A549 (cell line): ENCODE measurements around the gene GPR146.

ENCODE experiments used
- CEBPB ChIP-seq, 2 experiments: fragments of >200 bp in 1 of 2; sonication (Bioruptor Twin) in 1 of 2; formaldehyde crosslinking in 1 of 2; IDR thresholded peaks; 2 replicates each; pipeline ENCODE4 v1.6.1; 2012 to 2016
- CHD2 ChIP-seq: fragments of 150-350 bp; IDR thresholded peaks from 2 replicates; pipeline ENCODE4 v1.6.1; 2014; ENCODE audit warnings: low read length; ENCODE audit not compliant: partially characterized antibody
- CTCF ChIP-seq: fragments of >200 bp; sonication (Bioruptor Twin); formaldehyde crosslinking; IDR thresholded peaks from 3 replicates; pipeline ENCODE4 v1.5.1; 2016
- JUN ChIP-seq, 2 experiments: fragments of >200 bp; sonication (Bioruptor Twin); formaldehyde crosslinking; IDR thresholded peaks; 2 replicates in 1 of 2; 3 replicates in 1 of 2; pipeline ENCODE4 v1.6.1; 2016 to 2017
- MAX ChIP-seq: IDR thresholded peaks from 2 replicates; pipeline ENCODE4 v1.6.1; 2012
- MAZ ChIP-seq: fragments of 150-350 bp; IDR thresholded peaks from 2 replicates; pipeline ENCODE4 v1.6.1; 2014; ENCODE audit warnings: antibody characterized with exemption, low read depth, low read length, borderline replicate concordance
- POLR2A ChIP-seq: IDR thresholded peaks from 2 replicates; pipeline ENCODE4 v1.6.1; 2012; ENCODE audit warnings: mild to moderate bottlenecking, low read length
- TF ChIP-seq, protein P1 (sequence below): fragments of 250-450 bp; sonication (Bioruptor Pico); IDR thresholded peaks from 2 replicates; pipeline ENCODE4 v1.5.0; 2021; ENCODE audit warnings: mild to moderate bottlenecking, moderate library complexity, borderline replicate concordance

- no peak for TF ChIP-seq CHD2
- TF ChIP-seq MAZ = no peak
- no peak for TF ChIP-seq CTCF
- TF ChIP-seq, protein P1, sequence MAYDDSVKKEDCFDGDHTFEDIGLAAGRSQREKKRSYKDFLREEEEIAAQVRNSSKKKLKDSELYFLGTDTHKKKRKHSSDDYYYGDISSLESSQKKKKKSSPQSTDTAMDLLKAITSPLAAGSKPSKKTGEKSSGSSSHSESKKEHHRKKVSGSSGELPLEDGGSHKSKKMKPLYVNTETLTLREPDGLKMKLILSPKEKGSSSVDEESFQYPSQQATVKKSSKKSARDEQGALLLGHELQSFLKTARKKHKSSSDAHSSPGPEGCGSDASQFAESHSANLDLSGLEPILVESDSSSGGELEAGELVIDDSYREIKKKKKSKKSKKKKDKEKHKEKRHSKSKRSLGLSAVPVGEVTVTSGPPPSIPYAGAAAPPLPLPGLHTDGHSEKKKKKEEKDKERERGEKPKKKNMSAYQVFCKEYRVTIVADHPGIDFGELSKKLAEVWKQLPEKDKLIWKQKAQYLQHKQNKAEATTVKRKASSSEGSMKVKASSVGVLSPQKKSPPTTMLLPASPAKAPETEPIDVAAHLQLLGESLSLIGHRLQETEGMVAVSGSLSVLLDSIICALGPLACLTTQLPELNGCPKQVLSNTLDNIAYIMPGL (CRISPR knock-in tag) = no peak
- TF ChIP-seq CEBPB (IDR thresholded peaks at IDR 0.05) = no peak
- no peak for TF ChIP-seq POLR2A
- no peak for TF ChIP-seq JUN (IDR thresholded peaks at IDR 0.05)
- TF ChIP-seq MAX = no peak
These were observed 14.5 kb downstream of the GPR146 start for GRCh38 chr7:1058821-1059199.
